AG09309 (cell line): ENCODE measurements around the gene TSHZ2.

ENCODE experiments used
- DNase-seq: peaks from one replicate; pipeline ENCODE4 v3.0.0-alpha.2; 2010; ENCODE audit warnings: low read depth
- H3K4me3 ChIP-seq: 2 replicates; pipeline ENCODE4 v1.5.1; 2011; ENCODE audit warnings: mild to moderate bottlenecking, low read depth, low read length, moderate library complexity; ENCODE audit not compliant: control insufficient read depth
- TF ChIP-seq, protein P1 (sequence below): IDR thresholded peaks from 2 replicates; pipeline ENCODE4 v1.5.1; 2011; ENCODE audit warnings: mild to moderate bottlenecking, low read depth, low read length, inconsistent platforms; ENCODE audit not compliant: insufficient read depth, control insufficient read depth; ENCODE audit errors: missing control alignments

The TSHZ2 gene

DNA sequence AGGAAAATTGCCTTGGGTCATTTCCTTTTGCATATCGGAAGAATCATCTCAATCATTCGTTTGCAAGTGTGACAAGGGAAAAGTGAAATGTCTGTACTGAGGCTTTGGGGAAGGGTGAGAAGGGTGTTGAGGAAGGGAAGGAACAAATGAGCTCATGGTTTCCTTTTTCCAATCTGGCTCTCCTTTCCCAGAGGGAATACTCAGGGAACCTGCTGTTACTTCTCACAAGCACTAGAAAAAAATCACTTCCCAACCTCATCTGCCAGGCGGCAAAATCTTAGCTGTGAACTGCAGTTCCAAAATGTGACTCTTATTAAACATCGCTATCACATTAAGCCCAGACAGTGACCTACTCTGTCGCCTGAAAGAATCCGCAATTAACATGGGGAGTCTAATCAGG, 363.4 kb downstream of the TSHZ2 start:
- no peak overlapping the region for H3K4me3 ChIP-seq
- TF ChIP-seq, protein P1, sequence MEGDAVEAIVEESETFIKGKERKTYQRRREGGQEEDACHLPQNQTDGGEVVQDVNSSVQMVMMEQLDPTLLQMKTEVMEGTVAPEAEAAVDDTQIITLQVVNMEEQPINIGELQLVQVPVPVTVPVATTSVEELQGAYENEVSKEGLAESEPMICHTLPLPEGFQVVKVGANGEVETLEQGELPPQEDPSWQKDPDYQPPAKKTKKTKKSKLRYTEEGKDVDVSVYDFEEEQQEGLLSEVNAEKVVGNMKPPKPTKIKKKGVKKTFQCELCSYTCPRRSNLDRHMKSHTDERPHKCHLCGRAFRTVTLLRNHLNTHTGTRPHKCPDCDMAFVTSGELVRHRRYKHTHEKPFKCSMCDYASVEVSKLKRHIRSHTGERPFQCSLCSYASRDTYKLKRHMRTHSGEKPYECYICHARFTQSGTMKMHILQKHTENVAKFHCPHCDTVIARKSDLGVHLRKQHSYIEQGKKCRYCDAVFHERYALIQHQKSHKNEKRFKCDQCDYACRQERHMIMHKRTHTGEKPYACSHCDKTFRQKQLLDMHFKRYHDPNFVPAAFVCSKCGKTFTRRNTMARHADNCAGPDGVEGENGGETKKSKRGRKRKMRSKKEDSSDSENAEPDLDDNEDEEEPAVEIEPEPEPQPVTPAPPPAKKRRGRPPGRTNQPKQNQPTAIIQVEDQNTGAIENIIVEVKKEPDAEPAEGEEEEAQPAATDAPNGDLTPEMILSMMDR, result no peak
- no peak for DNase-seq

DNA sequence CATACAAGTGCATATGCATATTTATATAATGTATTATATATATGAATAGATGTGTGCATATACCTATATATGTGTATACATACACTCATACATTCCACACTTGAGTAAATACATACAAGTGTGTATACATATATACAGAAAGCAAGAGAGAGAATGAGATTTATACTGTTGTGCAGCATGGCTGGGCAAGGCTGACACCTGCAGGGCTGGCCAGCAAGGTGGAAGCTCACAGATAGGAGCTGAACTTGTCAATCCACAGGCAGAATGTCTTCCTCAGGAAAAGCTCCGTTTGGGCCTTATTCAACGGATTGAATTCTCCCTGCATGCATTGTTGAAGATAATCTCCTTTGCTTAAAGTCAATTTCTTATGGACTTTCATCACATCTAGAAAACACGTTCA, 364.7 kb downstream of the TSHZ2 start:
- no peak overlapping the region for H3K4me3 ChIP-seq
- no peak for DNase-seq
- TF ChIP-seq, protein P1, result no peak

DNA sequence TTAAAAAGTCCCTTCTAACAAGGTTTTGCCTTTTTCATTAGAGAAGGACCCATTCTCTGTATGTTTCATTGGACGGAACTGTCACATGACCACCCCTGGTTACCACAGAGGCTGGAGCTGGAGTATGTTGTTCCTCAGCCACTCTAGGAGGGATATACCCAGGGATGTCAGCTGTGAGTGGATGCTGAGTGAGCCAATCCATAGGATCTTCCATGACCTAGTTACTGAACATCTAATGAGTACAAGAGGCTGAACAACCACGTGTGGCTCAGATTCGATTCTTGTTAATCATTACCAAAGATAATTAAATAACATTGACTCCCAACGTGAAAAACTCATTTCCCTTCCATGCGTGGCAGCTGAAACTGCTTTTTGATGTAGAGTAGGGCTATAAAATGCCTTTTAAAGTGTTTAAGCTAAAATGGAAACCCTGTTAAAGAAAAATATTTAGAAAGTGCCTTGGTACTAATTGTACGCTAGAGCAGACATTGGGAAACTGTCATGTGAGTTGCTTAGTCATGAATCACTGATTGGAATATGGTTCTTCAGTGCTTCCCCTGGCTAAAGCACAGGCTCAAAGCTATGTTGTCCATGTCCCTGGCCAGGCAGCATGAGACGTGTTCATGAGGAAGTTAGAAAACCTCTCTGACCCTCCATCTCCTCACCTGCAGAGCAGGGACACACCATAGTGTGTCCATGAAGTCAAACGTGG, 365.4 kb downstream of the TSHZ2 start:
- TF ChIP-seq, protein P1, result no peak
- no peak overlapping the region for H3K4me3 ChIP-seq
- DNase-seq, result no peak

DNA sequence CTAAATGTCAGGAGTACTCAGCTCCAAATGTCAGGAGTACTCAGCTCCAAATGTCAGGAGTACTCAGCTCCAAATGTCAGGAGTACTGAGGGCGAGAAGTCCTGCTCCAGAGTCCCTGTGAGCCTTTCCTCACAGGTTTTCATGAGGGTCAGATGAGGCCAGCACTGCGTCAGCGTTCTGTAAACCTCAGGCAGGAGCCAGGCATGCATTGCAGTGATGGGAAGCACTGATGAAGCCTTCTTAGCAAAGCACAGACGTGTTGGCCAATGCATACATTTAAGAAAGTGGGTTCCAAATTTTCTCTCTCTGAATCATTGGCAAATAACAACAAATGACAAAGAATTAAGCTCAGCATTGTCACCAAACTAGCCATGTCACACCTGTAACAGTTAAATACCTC, 366.6 kb downstream of the TSHZ2 start:
- TF ChIP-seq, protein P1, result no peak
- no peak overlapping the region for H3K4me3 ChIP-seq
- DNase-seq, result no peak

DNA sequence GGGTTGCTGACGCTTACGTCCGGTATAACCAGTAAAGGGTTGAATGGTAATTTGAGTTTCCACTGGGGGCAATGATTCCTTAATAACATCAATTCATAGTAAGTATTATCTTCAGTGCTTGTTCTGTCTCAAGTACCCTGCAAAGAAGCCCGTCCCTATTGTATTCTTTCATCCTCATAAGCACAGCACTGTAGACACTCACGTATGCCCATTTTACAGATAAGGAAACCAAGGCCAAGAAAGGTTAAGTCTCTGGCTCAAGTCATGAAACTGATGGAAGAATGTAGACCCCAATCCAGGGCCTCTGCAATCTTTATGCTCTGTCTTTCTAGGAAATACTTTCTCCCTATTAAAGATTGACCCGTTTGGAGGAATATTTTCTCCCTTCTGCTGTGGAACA, 370.3 kb downstream of the TSHZ2 start:
- no peak for DNase-seq
- no peak overlapping the region for H3K4me3 ChIP-seq
- TF ChIP-seq, protein P1, result no peak

DNA sequence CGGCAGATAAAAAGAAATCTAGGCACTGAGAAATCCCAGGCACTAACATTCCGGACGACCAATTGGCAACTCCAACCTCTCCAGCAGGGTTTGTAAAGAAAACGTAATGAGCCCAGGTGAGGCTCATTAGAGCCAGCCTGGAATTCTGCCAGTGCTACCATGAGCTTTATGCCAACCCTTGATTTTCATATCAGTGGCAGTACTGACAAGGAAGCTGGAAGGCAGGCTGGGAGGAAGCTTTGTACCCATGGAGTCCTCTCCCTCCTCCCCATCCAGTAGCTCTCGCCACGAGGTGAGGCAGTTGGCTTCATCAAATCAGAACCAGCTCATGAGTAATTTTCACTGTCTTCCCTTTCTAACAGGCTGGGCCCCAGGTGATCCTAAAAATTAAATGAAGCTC, 371.3 kb downstream of the TSHZ2 start:
- no peak overlapping the region for H3K4me3 ChIP-seq
- DNase-seq, result no peak
- TF ChIP-seq, protein P1, result no peak

DNA sequence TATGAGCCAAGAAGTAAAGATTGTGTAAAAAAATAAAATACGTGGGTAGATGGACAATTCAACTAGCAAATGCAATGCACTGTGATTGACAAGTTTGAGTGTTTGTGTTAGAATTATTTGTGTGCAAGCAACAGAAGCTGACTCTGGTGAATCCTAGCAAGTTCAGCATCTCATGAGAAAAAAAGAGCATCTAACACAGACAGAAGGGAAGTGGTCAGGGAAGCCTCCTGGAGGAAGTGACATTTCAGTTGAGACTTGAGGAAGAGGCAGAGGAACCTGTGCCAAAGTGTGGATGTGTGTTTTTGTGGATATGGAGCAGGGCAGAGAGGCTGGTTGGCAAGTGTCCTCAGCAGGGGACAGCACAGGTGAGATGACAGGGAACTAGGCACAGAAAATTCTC, 372.7 kb downstream of the TSHZ2 start:
- H3K4me3 ChIP-seq, result no peak overlapping the region
- TF ChIP-seq, protein P1, result no peak
- DNase-seq, result no peak
